Esophagus muscularis mucosa (tissue), 3 donors: Measurements from ENCODE around the gene SIGLEC10.
"Not testable (repeated sequence)": the region's sequence is repeated elsewhere in the genome, so short reads cannot be mapped to it uniquely, and the experiment has no call there.

ENCODE experiments used
- POLR2A ChIP-seq: fragments of 450-650 bp; IDR thresholded peaks from one replicate; pipeline ENCODE4 v1.6.1; 2017; ENCODE audit warnings: antibody characterized with exemption, moderate library complexity, mild to moderate bottlenecking, low read depth
- POLR2AphosphoS5 ChIP-seq, 2 donors: sonication (generic); formaldehyde crosslinking; IDR thresholded peaks; one replicate each; pipeline ENCODE4 v1.6.1; 2017; ENCODE audit warnings: antibody characterized with exemption in 2 of 2
- TF ChIP-seq, protein P1 (sequence below), 3 experiments: fragments of 200-600 bp in 2 of 3; fragments of 450-650 bp in 1 of 3; sonication (generic) in 2 of 3; IDR thresholded peaks; one replicate each; pipeline ENCODE4 v1.5.1; 2017 to 2019; ENCODE audit warnings: antibody characterized with exemption in 3 of 3, mild to moderate bottlenecking in 2 of 3, moderate library complexity in 1 of 3

DNA sequence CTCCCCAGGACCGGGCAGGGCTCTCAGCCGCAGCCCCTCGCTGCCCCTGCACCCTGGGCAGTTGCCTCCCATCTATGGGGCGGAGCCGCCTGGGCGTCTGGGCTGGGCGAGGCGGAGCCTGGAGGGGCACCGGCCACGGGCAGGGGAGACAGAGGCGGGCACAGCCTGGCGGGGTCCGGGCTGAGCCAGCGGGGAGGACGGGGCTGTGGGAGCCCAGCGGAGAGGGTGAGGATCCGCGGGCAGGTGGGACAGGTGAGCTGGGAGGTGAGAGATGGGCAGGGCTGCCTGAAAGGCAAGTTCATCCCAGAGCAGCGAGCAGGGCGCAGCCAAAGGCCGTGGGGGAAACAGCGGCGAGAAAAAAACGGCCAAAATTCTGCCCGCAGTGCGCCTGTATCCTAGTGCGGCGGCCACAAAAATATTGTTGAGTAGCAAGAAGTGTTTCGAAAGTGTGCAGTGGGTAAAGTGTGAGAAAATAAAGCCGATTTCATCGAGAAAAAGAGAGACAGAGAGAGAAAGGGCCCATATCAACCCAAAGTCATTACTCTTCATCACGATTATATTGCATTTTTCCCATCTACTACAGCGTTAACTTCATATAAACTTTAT, 46.6 kb upstream of the SIGLEC10 start:
- TF ChIP-seq POLR2A; POLR2AphosphoS5 (IDR thresholded peaks at IDR 0.05): not testable (repeated sequence)
- TF ChIP-seq, protein P1, sequence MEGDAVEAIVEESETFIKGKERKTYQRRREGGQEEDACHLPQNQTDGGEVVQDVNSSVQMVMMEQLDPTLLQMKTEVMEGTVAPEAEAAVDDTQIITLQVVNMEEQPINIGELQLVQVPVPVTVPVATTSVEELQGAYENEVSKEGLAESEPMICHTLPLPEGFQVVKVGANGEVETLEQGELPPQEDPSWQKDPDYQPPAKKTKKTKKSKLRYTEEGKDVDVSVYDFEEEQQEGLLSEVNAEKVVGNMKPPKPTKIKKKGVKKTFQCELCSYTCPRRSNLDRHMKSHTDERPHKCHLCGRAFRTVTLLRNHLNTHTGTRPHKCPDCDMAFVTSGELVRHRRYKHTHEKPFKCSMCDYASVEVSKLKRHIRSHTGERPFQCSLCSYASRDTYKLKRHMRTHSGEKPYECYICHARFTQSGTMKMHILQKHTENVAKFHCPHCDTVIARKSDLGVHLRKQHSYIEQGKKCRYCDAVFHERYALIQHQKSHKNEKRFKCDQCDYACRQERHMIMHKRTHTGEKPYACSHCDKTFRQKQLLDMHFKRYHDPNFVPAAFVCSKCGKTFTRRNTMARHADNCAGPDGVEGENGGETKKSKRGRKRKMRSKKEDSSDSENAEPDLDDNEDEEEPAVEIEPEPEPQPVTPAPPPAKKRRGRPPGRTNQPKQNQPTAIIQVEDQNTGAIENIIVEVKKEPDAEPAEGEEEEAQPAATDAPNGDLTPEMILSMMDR (IDR thresholded peaks at IDR 0.05), result not testable (repeated sequence)
